ENCODE results near the gene TBC1D16. TPM values are rescaled to one million over a fixed set of nuclear protein-coding genes. Genes with fewer than 3 reads are reported as not detected.

Gene TBC1D16
- total RNA-seq, 1 donor from 2014 or later = 21.7 TPM

GRCh38 chr17:80035937-80036714 is 454 bp upstream of the TBC1D16 start, which contains the start of gene CCDC40:
CCDC40 (plus strand) TSS chr17:80036642; CDS start chr17:80036663, 21 bp downstream.
- Histone ChIP-seq H3K9me3 (no peaks in the 10 kb centered on the region), H3K27me3 (no peaks in the 10 kb centered on the region), H3K36me3 (no peaks in the 10 kb centered on the region), H3K4me3 (peak within 1 kb of the TSS; percentile 72), H3K27ac (peak within 1 kb of the TSS; percentile 94), H3K4me1 (peaks cover 4% of the 10 kb centered on the region)
- peak; percentile 94 for DNase-seq
- peak; percentile 6 for TF ChIP-seq CTCF (IDR thresholded peaks at IDR 0.05)
- ATAC-seq = peak; percentile 96
- intact Hi-C loops (cut with DNase I) = no loop called here

- TF ChIP-seq CTCF (IDR thresholded peaks at IDR 0.05) = no peak
- intact Hi-C loops (cut with DNase I) = no loop called here
- Histone ChIP-seq H3K4me1 (peaks cover 14% of the 10 kb centered on the region), H3K9me3 (no peaks in the 10 kb centered on the region), H3K36me3 (no peaks in the 10 kb centered on the region), H3K4me3 (peak overlapping the region; percentile 72), H3K27me3 (no peaks in the 10 kb centered on the region), H3K27ac (peak overlapping the region; percentile 61)
- DNase-seq (peak; percentile 76), ATAC-seq (peak; percentile 0)
Measured at GRCh38 chr17:80034791-80035686, 633 bp downstream of the TBC1D16 start.

- no peak for ATAC-seq
- H3K4me1 ChIP-seq = peaks cover 25% of the 10 kb centered on the region
- no peak overlapping the region for H3K27ac ChIP-seq
- no peaks in the 10 kb centered on the region for H3K36me3 ChIP-seq
- DNase-seq = no peak
- no peaks in the 10 kb centered on the region for H3K27me3 ChIP-seq
- intact Hi-C loops (cut with DNase I) = no loop called here
- TF ChIP-seq CTCF (IDR thresholded peaks at IDR 0.05) = no peak
- no peak overlapping the region for H3K4me3 ChIP-seq
- H3K9me3 ChIP-seq = no peaks in the 10 kb centered on the region
Measured at GRCh38 chr17:80033840-80034239, 1.8 kb downstream of the TBC1D16 start.

GRCh38 chr17:80032614-80033171 is 3.0 kb downstream of the TBC1D16 start:
- intact Hi-C loops (cut with DNase I) = no loop called here
- no peak overlapping the region for H3K27ac ChIP-seq
- no peak for TF ChIP-seq CTCF (IDR thresholded peaks at IDR 0.05)

GRCh38 chr17:80031691-80032430 is 3.8 kb downstream of the TBC1D16 start:
- Histone ChIP-seq H3K4me1 (peaks cover 33% of the 10 kb centered on the region), H3K27me3 (no peaks in the 10 kb centered on the region), H3K9me3 (no peaks in the 10 kb centered on the region), H3K27ac (no peak overlapping the region), H3K36me3 (no peaks in the 10 kb centered on the region), H3K4me3 (no peak overlapping the region)
- no peak for ATAC-seq
- no peak for TF ChIP-seq CTCF (IDR thresholded peaks at IDR 0.05)
- DNase-seq = no peak
- intact Hi-C loops (cut with DNase I) = no loop called here

More at GRCh38 chr17:80032614-80033171, 3.0 kb downstream of the TBC1D16 start:
- DNase-seq = no peak
- no peak overlapping the region for H3K4me3 ChIP-seq
- no peak for ATAC-seq
- no peaks in the 10 kb centered on the region for H3K36me3 ChIP-seq
- peaks cover 36% of the 10 kb centered on the region for H3K4me1 ChIP-seq
- no peaks in the 10 kb centered on the region for H3K9me3 ChIP-seq
- no peaks in the 10 kb centered on the region for H3K27me3 ChIP-seq
